ENCODE data around the gene UNKL.

DNA sequence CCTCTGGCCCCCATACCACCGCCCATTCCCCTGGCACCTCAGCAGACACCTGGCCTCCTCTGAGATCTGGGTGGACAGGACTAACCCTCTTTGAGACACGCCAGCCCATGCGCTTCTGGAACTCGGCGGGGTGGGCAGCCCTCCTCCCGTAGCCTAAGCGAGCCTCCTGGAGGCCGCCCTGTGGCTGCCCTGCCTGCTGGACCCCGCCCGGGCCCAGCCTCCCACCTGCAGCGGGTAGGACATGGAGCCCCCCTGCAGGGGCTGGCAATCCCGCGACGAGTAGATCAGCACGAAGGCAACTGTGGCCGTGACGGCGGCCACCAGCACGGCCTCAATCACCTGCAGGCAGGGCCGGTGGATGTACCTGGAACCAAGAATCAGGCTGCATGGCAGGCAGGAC is 38.0 kb upstream of the UNKL start:
- TF ChIP-seq, protein P1, sequence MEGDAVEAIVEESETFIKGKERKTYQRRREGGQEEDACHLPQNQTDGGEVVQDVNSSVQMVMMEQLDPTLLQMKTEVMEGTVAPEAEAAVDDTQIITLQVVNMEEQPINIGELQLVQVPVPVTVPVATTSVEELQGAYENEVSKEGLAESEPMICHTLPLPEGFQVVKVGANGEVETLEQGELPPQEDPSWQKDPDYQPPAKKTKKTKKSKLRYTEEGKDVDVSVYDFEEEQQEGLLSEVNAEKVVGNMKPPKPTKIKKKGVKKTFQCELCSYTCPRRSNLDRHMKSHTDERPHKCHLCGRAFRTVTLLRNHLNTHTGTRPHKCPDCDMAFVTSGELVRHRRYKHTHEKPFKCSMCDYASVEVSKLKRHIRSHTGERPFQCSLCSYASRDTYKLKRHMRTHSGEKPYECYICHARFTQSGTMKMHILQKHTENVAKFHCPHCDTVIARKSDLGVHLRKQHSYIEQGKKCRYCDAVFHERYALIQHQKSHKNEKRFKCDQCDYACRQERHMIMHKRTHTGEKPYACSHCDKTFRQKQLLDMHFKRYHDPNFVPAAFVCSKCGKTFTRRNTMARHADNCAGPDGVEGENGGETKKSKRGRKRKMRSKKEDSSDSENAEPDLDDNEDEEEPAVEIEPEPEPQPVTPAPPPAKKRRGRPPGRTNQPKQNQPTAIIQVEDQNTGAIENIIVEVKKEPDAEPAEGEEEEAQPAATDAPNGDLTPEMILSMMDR (conservative IDR thresholded peaks at IDR 0.05): no peak
- no peak for TF ChIP-seq EZH2 (IDR thresholded peaks at IDR 0.05; ENCODE audit: low read depth)

Data from PC-9 (cell line).